ENCODE data around the gene NECTIN3. TPM values are rescaled to one million over a fixed set of nuclear protein-coding genes. Genes with fewer than 3 reads are reported as not detected.

NECTIN3 gene
- total RNA-seq, 1 experiment from 2014 or later, result 75.8 TPM

DNA sequence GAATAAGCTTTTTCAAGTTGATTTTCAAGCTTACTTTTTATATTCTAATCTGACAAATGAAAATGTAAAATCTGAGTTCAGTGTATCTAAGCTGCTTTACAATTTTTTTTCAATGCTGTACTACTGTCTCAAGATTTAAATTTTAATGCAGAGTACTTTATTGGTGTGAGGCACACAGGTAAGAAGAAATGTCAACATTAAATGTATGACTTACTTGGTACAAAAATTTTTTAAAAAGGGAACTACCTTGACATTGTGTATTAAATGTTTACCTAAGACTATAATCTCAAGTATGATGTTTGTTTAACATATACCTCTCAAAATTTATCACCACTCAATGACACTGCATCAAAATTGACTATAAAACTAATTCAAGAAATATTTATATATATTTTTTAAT, 62.7 kb downstream of the NECTIN3 start:
- DNase-seq, result no peak
- Mint-ChIP-seq H3K36me3 (ENCODE audit: insufficient read depth, unreplicated experiment) (peaks cover 9% of the 10 kb centered on the region), H3K27me3 (ENCODE audit: insufficient read depth, unreplicated experiment) (no peaks in the 10 kb centered on the region), H3K27ac (ENCODE audit: unreplicated experiment) (no peak overlapping the region), H3K4me1 (ENCODE audit: low read depth, unreplicated experiment) (no peaks in the 10 kb centered on the region), H3K4me3 (ENCODE audit: unreplicated experiment) (no peak overlapping the region), H3K9me3 (ENCODE audit: unreplicated experiment) (no peaks in the 10 kb centered on the region)
- no TSS peak for BruUV-seq (replicated peaks)
- Histone ChIP-seq H3K4me3 (ENCODE audit: low read depth, low read length) (no peak overlapping the region), H3K9me3 (no peaks in the 10 kb centered on the region), H3K36me3 (ENCODE audit: control insufficient read depth, insufficient read depth, low read length) (no peaks in the 10 kb centered on the region), H3K27me3 (replicated peaks; ENCODE audit: control insufficient read depth, insufficient read depth, low read length) (no peaks in the 10 kb centered on the region), H3K4me1 (no peaks in the 10 kb centered on the region)
- ChIA-PET POLR2A (no interaction called here), CTCF (no interaction called here)
- TF ChIP-seq, protein P1, sequence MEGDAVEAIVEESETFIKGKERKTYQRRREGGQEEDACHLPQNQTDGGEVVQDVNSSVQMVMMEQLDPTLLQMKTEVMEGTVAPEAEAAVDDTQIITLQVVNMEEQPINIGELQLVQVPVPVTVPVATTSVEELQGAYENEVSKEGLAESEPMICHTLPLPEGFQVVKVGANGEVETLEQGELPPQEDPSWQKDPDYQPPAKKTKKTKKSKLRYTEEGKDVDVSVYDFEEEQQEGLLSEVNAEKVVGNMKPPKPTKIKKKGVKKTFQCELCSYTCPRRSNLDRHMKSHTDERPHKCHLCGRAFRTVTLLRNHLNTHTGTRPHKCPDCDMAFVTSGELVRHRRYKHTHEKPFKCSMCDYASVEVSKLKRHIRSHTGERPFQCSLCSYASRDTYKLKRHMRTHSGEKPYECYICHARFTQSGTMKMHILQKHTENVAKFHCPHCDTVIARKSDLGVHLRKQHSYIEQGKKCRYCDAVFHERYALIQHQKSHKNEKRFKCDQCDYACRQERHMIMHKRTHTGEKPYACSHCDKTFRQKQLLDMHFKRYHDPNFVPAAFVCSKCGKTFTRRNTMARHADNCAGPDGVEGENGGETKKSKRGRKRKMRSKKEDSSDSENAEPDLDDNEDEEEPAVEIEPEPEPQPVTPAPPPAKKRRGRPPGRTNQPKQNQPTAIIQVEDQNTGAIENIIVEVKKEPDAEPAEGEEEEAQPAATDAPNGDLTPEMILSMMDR (IDR thresholded peaks at IDR 0.05; ENCODE audit: insufficient read depth in 1 of 2, low read depth in 1 of 2, low read length in 1 of 2, severe bottlenecking in 1 of 2, unreplicated experiment in 1 of 2), result no peak
- intact Hi-C loops (cut with micrococcal nuclease; ENCODE audit: unreplicated experiment), result no loop called here

DNA sequence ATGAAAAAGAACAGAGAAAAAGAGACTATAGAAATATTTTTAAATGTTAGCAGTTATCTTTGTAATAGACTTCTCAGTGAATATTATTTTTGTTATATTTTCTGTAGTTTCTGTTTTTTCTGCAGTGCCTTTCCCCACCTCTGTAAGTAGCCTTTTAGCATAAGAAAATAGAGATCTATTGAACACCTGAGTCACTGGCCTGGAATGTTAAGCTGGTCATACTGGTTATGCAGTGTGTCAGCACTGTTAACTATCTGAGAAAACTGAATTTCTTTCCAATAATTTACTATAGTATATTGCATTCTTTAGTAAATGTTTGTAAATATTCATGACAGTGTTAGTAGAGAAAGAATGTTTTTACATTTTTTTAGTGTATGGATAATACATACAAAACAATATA, 79.8 kb downstream of the NECTIN3 start:
- Mint-ChIP-seq H3K27me3 (ENCODE audit: insufficient read depth, unreplicated experiment) (no peaks in the 10 kb centered on the region), H3K36me3 (ENCODE audit: insufficient read depth, unreplicated experiment) (peaks cover 17% of the 10 kb centered on the region), H3K27ac (ENCODE audit: unreplicated experiment) (no peak overlapping the region), H3K4me3 (ENCODE audit: unreplicated experiment) (no peak overlapping the region), H3K4me1 (ENCODE audit: low read depth, unreplicated experiment) (peaks cover 12% of the 10 kb centered on the region), H3K9me3 (ENCODE audit: unreplicated experiment) (no peaks in the 10 kb centered on the region)
- ChIA-PET POLR2A (no interaction called here), CTCF (no interaction called here)
- no TSS peak for BruUV-seq (replicated peaks)
- intact Hi-C loops (cut with micrococcal nuclease; ENCODE audit: unreplicated experiment), result no loop called here
- peaks cover 11% of the 10 kb centered on the region for H3K4me1 ChIP-seq
- TF ChIP-seq, protein P1 (IDR thresholded peaks at IDR 0.05; ENCODE audit: insufficient read depth in 1 of 2, low read depth in 1 of 2, low read length in 1 of 2, severe bottlenecking in 1 of 2, unreplicated experiment in 1 of 2), result no peak
- peak in 1 of 2 experiments; percentile 58 for DNase-seq
- H3K4me3 ChIP-seq (ENCODE audit: low read depth, low read length), result no peak overlapping the region
- no peaks in the 10 kb centered on the region for H3K9me3 ChIP-seq
- peaks cover 1% of the 10 kb centered on the region; the same call in 1 of the 2 replicates for H3K36me3 ChIP-seq (ENCODE audit: control insufficient read depth, insufficient read depth, low read length)
- no peaks in the 10 kb centered on the region for H3K27me3 ChIP-seq (replicated peaks; ENCODE audit: control insufficient read depth, insufficient read depth, low read length)

DNA sequence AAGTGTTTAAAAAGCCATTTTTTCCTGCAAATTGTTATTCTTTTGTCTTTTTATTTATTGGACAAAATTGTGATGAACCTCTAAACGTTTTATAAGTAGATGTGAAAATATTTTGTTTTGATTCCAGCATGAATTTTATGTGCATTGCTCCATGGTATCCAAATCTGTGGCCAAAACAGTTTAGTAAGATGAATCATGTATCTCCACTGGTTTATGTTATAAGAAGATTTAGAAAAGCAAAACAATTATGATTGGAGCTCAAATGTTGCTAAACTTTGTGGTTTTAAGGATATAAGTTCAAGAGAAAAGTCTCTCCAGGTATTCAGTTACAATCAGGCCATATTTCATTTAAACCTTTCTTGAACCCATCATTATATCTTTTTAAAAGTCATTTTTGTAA, 80.9 kb downstream of the NECTIN3 start:
- H3K9me3 ChIP-seq, result no peaks in the 10 kb centered on the region
- no peaks in the 10 kb centered on the region for H3K9me3 Mint-ChIP-seq (ENCODE audit: unreplicated experiment)
- H3K36me3 Mint-ChIP-seq (ENCODE audit: insufficient read depth, unreplicated experiment), result peaks cover 17% of the 10 kb centered on the region
- TF ChIP-seq, protein P1 (IDR thresholded peaks at IDR 0.05; ENCODE audit: insufficient read depth in 1 of 2, low read depth in 1 of 2, low read length in 1 of 2, severe bottlenecking in 1 of 2, unreplicated experiment in 1 of 2), result no peak
- H3K4me3 Mint-ChIP-seq (ENCODE audit: unreplicated experiment), result no peak overlapping the region
- CTCF ChIA-PET, result no interaction called here
- H3K36me3 ChIP-seq (ENCODE audit: control insufficient read depth, insufficient read depth, low read length), result peaks cover 1% of the 10 kb centered on the region; the same call in 1 of the 2 replicates
- intact Hi-C loops (cut with micrococcal nuclease; ENCODE audit: unreplicated experiment), result no loop called here
- peaks cover 12% of the 10 kb centered on the region for H3K4me1 Mint-ChIP-seq (ENCODE audit: low read depth, unreplicated experiment)
- H3K4me1 ChIP-seq, result peaks cover 11% of the 10 kb centered on the region
- no peak overlapping the region for H3K4me3 ChIP-seq (ENCODE audit: low read depth, low read length)
- BruUV-seq (replicated peaks), result no TSS peak
- DNase-seq, result no peak
- no peaks in the 10 kb centered on the region for H3K27me3 ChIP-seq (replicated peaks; ENCODE audit: control insufficient read depth, insufficient read depth, low read length)
- no peak overlapping the region for H3K27ac Mint-ChIP-seq (ENCODE audit: unreplicated experiment)
- POLR2A ChIA-PET, result no interaction called here
- no peaks in the 10 kb centered on the region for H3K27me3 Mint-ChIP-seq (ENCODE audit: insufficient read depth, unreplicated experiment)

Measured in Caco-2 (cell line).